B cell (primary cell): ENCODE measurements around the gene UGGT1. TPM values are rescaled to one million over a fixed set of nuclear protein-coding genes. Genes with fewer than 3 reads are reported as not detected.

ENCODE experiments used
- ATAC-seq: fragments of 200-7000 bp; cut with Tn5 transposase; one replicate; pipeline ENCODE4 v1.10.0; 2021; ENCODE audit warnings: low read depth, mild to moderate bottlenecking, moderate number of reproducible peaks, moderate library complexity
- CTCF ChIA-PET: fragments of 350-600 bp; sonication (Branson Sonifier 250); formaldehyde crosslinking; loops from one replicate; lab custom pipeline; 2021; ENCODE audit warnings: antibody characterized with exemption, inconsistent platforms; lab: Charles Lee
- POLR2A ChIA-PET: fragments of 350-600 bp; sonication (Branson Sonifier 250); formaldehyde crosslinking; loops from one replicate; lab custom pipeline; 2021; ENCODE audit warnings: antibody characterized with exemption; lab: Charles Lee
- DNase-seq: peaks from one replicate; pipeline ENCODE4 v3.0.0; 2013
- H2AFZ ChIP-seq: 2 replicates; pipeline ENCODE4 v1.6.1; 2012; ENCODE audit warnings: mild to moderate bottlenecking, low read depth, low read length; ENCODE audit not compliant: insufficient read depth, poor library complexity, severe bottlenecking
- H3K27ac ChIP-seq, 2 donors: 1 replicate in 1 of 2; 2 replicates in 1 of 2; pipeline ENCODE4 v1.5.1; 2012 to 2013; ENCODE audit warnings: low read length in 2 of 2, mild to moderate bottlenecking in 2 of 2, moderate library complexity in 1 of 2
- H3K27me3 ChIP-seq, 4 experiments: fragments of 200-600 bp in 1 of 4; sonication (generic) in 1 of 4; replicated peaks in 1 of 4; 1 replicate in 2 of 4; 2 replicates in 2 of 4; pipeline versions ENCODE4 v1.6.1 to v1.7.0; 2013 to 2016; ENCODE audit warnings: low read length in 3 of 4, mild to moderate bottlenecking in 2 of 4, mixed read lengths in 1 of 4, moderate library complexity in 1 of 4; ENCODE audit not compliant: insufficient read depth in 4 of 4, control insufficient read depth in 3 of 4; ENCODE audit errors: control extremely low read depth in 1 of 4
- H3K36me3 ChIP-seq, 2 experiments: replicated peaks in 1 of 2; 1 replicate in 1 of 2; 2 replicates in 1 of 2; pipeline versions ENCODE4 v1.6.1 to v1.7.1; 2013; ENCODE audit warnings: low read length in 1 of 2; ENCODE audit not compliant: insufficient read depth in 2 of 2, control insufficient read depth in 1 of 2; ENCODE audit errors: control extremely low read depth in 1 of 2, extremely low read depth in 1 of 2
- H3K4me1 ChIP-seq, 2 donors: fragments of 200-600 bp in 1 of 2; sonication (generic) in 1 of 2; 1 replicate in 1 of 2; 2 replicates in 1 of 2; pipeline versions ENCODE4 v1.5.1 to v1.6.1; 2013 to 2017; ENCODE audit warnings: low read length in 2 of 2; ENCODE audit not compliant: control insufficient read depth in 2 of 2, insufficient read depth in 2 of 2
- H3K4me2 ChIP-seq: replicated peaks from 2 replicates; pipeline ENCODE3; 2012; ENCODE audit warnings: mild to moderate bottlenecking, low read depth, low read length; ENCODE audit not compliant: poor library complexity, severe bottlenecking
- H3K4me3 ChIP-seq, 5 experiments: fragments of 200-600 bp in 1 of 5; sonication (generic) in 1 of 5; 1 replicate in 3 of 5; 2 replicates in 2 of 5; pipeline versions ENCODE4 v1.5.1 to v1.7.0; 2011 to 2016; ENCODE audit warnings: low read length in 4 of 5, mild to moderate bottlenecking in 4 of 5, low read depth in 2 of 5, control low read depth in 1 of 5, moderate library complexity in 1 of 5; ENCODE audit not compliant: insufficient read depth in 1 of 5; ENCODE audit errors: control extremely low read depth in 1 of 5, extremely low read depth in 1 of 5
- H3K79me2 ChIP-seq: fragments of 200-600 bp; sonication (generic); one replicate; pipeline ENCODE4 v1.6.0; 2016; ENCODE audit warnings: low read length; ENCODE audit not compliant: control insufficient read depth, insufficient read depth
- H3K9ac ChIP-seq: fragments of 200-600 bp; sonication (generic); 2 replicates; pipeline ENCODE4 v1.6.1; 2017; ENCODE audit warnings: mild to moderate bottlenecking, low read length, moderate library complexity
- H3K9me3 ChIP-seq, 3 donors: one replicate each; pipeline versions ENCODE4 v1.6.1 to v1.7.1; 2013; ENCODE audit warnings: low read length in 2 of 3; ENCODE audit not compliant: control insufficient read depth in 2 of 3, insufficient read depth in 1 of 3; ENCODE audit errors: control extremely low read depth in 1 of 3
- H4K20me1 ChIP-seq: 2 replicates; pipeline ENCODE4 v1.6.0; 2012; ENCODE audit warnings: mild to moderate bottlenecking, low read length; ENCODE audit not compliant: insufficient read depth, control insufficient read depth, poor library complexity, severe bottlenecking
- H3K27ac Mint-ChIP-seq: one replicate; pipeline ENCODE4 v1.8.0; 2021; ENCODE audit warnings: mixed read lengths
- H3K27me3 Mint-ChIP-seq: one replicate; pipeline ENCODE4 v1.8.0; 2021; ENCODE audit warnings: mixed read lengths
- H3K4me1 Mint-ChIP-seq: one replicate; pipeline ENCODE4 v1.8.0; 2021; ENCODE audit warnings: mixed read lengths
- H3K4me3 Mint-ChIP-seq: one replicate; pipeline ENCODE4 v1.8.0; 2021; ENCODE audit warnings: mixed read lengths
- H3K9me3 Mint-ChIP-seq: one replicate; pipeline ENCODE4 v1.8.0; 2022; ENCODE audit warnings: mixed read lengths; ENCODE audit not compliant: insufficient read depth
- CTCF ChIP-seq: fragments of 200-600 bp; IDR thresholded peaks from one replicate; pipeline ENCODE4 v1.8.0; 2022; ENCODE audit warnings: antibody characterized with exemption, mild to moderate bottlenecking
- EZH2 ChIP-seq: IDR thresholded peaks from 2 replicates; pipeline ENCODE4 v1.6.1; 2012; ENCODE audit warnings: borderline replicate concordance, low read depth, mild to moderate bottlenecking, moderate library complexity, low read length; ENCODE audit not compliant: insufficient read depth, poor library complexity, severe bottlenecking
- WGBS: methylation state at CpG from one replicate; pipeline ENCODE4 v1.1.5; 2013; ENCODE audit warnings: missing lambda C conversion rate; ENCODE audit not compliant: insufficient coverage; 5-methylcytosine and 5-hydroxymethylcytosine counted together
- intact Hi-C: fragments of 100-400 bp; cut with micrococcal nuclease; formaldehyde crosslinking; loops from one replicate; pipeline ENCODE4 v1.10.0; 2022
- polyA plus RNA-seq: library from polyadenylated mRNA; depleted of rRNA; stranded (reverse); fragments of >200 nt; gene quantifications from 2 replicates; pipeline ENCODE4 v1.2.3, GENCODE V29; 2012
- total RNA-seq, 2 donors: library from RNA; stranded (reverse); fragments of 120-200 nt in 1 of 2; gene quantifications; 1 replicate in 1 of 2; 2 replicates in 1 of 2; pipeline versions ENCODE4 v1.2.3 to v1.2.4, GENCODE V29; 2013 to 2022

Gene UGGT1
- total and polyA plus RNA-seq, 2 donors (not counting 1 experiment from before 2014, with no cell fraction given), result 8.5 to 44.1 TPM

- no peak for TF ChIP-seq CTCF
- no peak for TF ChIP-seq EZH2
- Mint-ChIP-seq H3K4me1 (no peaks in the 10 kb centered on the region), H3K27ac (no peak overlapping the region), H3K9me3 (no peaks in the 10 kb centered on the region), H3K27me3 (no peaks in the 10 kb centered on the region), H3K4me3 (no peak overlapping the region)
- H3K9me3 ChIP-seq, result no peaks in the 10 kb centered on the region
- no peaks in the 10 kb centered on the region for H4K20me1 ChIP-seq
- no peaks in the 10 kb centered on the region for H3K79me2 ChIP-seq
- H3K4me1 ChIP-seq, result no peaks in the 10 kb centered on the region
- DNase-seq, result no peak
- no peak for ATAC-seq
- H3K9ac ChIP-seq, result no peak overlapping the region
- WGBS, result no CpG with 5 or more reads among the region's 3 CpGs
- ChIA-PET POLR2A (no interaction called here), CTCF (no interaction called here)
- H3K4me2 ChIP-seq, result no peak overlapping the region
- H3K4me3 ChIP-seq, result no peak overlapping the region
- no peaks in the 10 kb centered on the region for H3K27me3 ChIP-seq
- H2AFZ ChIP-seq, result no peak overlapping the region
- peaks cover 7 to 90% of the 10 kb centered on the region in 2 experiments for H3K36me3 ChIP-seq
- H3K27ac ChIP-seq, result no peak overlapping the region
- intact Hi-C loops, result loop anchor here (10.0 kb wide), 1 partner anchor 1677 kb away; no protein-coding TSS in a partner anchor
Measured at GRCh38 chr2:128177315-128177714, 86.3 kb downstream of the UGGT1 start.

GRCh38 chr2:128178149-128178649 lies 87.2 kb downstream of the UGGT1 start:
- Histone ChIP-seq H3K27me3 (no peaks in the 10 kb centered on the region), H3K36me3 (peaks cover 2 to 85% of the 10 kb centered on the region in 2 experiments), H4K20me1 (no peaks in the 10 kb centered on the region), H3K27ac (no peak overlapping the region), H3K9me3 (no peaks in the 10 kb centered on the region), H3K9ac (no peak overlapping the region), H3K4me3 (no peak overlapping the region), H3K4me2 (no peak overlapping the region), H3K4me1 (no peaks in the 10 kb centered on the region), H3K79me2 (no peaks in the 10 kb centered on the region), H2AFZ (no peak overlapping the region)
- POLR2A ChIA-PET, result no interaction called here
- H3K27ac Mint-ChIP-seq, result no peak overlapping the region
- intact Hi-C loops, result loop anchor here (10.0 kb wide), 1 partner anchor 1677 kb away; no protein-coding TSS in a partner anchor
- H3K9me3 Mint-ChIP-seq, result no peaks in the 10 kb centered on the region
- TF ChIP-seq CTCF, result no peak
- TF ChIP-seq EZH2, result no peak
- H3K4me1 Mint-ChIP-seq, result no peaks in the 10 kb centered on the region
- CTCF ChIA-PET, result interaction anchor here (0.9 kb wide), 1 partner anchor 56 kb away, joined by 3 read pairs; no protein-coding TSS in a partner anchor
- no peak overlapping the region for H3K4me3 Mint-ChIP-seq
- DNase-seq, result no peak
- no peaks in the 10 kb centered on the region for H3K27me3 Mint-ChIP-seq
- ATAC-seq, result no peak
- 100% methylated on average over 1 of the region's 8 CpGs for WGBS
